PC-3 (cell line): ENCODE results near the gene ADARB2. TPM values are rescaled to one million over a fixed set of nuclear protein-coding genes. Genes with fewer than 3 reads are reported as not detected.
"Not testable (repeated sequence)": the region's sequence is repeated elsewhere in the genome, so short reads cannot be mapped to it uniquely, and the experiment has no call there.

Experiments used
- ATAC-seq: fragments of 200-7000 bp; cut with Tn5 transposase; 2 replicates; pipeline ENCODE4 v1.9.1; 2020; ENCODE audit warnings: mild to moderate bottlenecking, moderate library complexity
- BruUV-seq: library from RNA; stranded (reverse); fragments of 400-500 nt; replicated peaks from 2 replicates; lab custom pipeline; 2021; lab: Mats Ljungman, UMichigan
- CTCF ChIA-PET: fragments of 300-600 bp; sonication (Branson Sonifier 250); formaldehyde crosslinking; loops from one replicate; lab custom pipeline; 2022; ENCODE audit warnings: antibody characterized with exemption; lab: Charles Lee
- POLR2A ChIA-PET: fragments of 300-600 bp; sonication (Branson Sonifier 250); formaldehyde crosslinking; loops from one replicate; lab custom pipeline; 2022; ENCODE audit warnings: antibody characterized with exemption; ENCODE audit not compliant: unreplicated experiment; lab: Charles Lee
- DNase-seq: peaks from one replicate; pipeline ENCODE4 v3.0.0-alpha.2; 2015
- H2AFZ ChIP-seq: fragments of 300-600 bp; sonication (generic); 2 replicates; pipeline ENCODE4 v1.6.0; 2016; ENCODE audit warnings: antibody characterized with exemption, low read length
- H3F3A ChIP-seq: fragments of 300-600 bp; sonication (generic); one replicate; pipeline ENCODE4 v1.6.0; 2017; ENCODE audit warnings: antibody characterized with exemption, low read length, control low read depth, mild to moderate bottlenecking; ENCODE audit not compliant: unreplicated experiment
- H3K27ac ChIP-seq: fragments of 300-600 bp; sonication (generic); 2 replicates; pipeline ENCODE4 v1.5.1; 2016; ENCODE audit warnings: mild to moderate bottlenecking, low read length
- H3K27me3 ChIP-seq: fragments of 300-600 bp; sonication (generic); 2 replicates; pipeline ENCODE4 v1.6.1; 2016; ENCODE audit warnings: low read length, mixed read lengths
- H3K36me3 ChIP-seq: fragments of 300-600 bp; sonication (generic); 2 replicates; pipeline ENCODE4 v1.6.1; 2016; ENCODE audit warnings: low read depth, mixed run types, low read length, mixed read lengths
- H3K4me1 ChIP-seq: fragments of 300-600 bp; sonication (generic); 2 replicates; pipeline ENCODE4 v1.5.1; 2016; ENCODE audit warnings: low read length; ENCODE audit not compliant: insufficient read depth
- H3K4me2 ChIP-seq: fragments of 300-600 bp; sonication (generic); 2 replicates; pipeline ENCODE4 v1.6.0; 2016; ENCODE audit warnings: low read length
- H3K4me3 ChIP-seq: fragments of 300-600 bp; sonication (generic); 2 replicates; pipeline ENCODE4 v1.5.1; 2016; ENCODE audit warnings: mild to moderate bottlenecking, low read length, mixed read lengths
- H3K79me2 ChIP-seq: fragments of 300-600 bp; sonication (generic); 2 replicates; pipeline ENCODE4 v1.6.1; 2017; ENCODE audit warnings: low read length, mixed read lengths
- H3K9ac ChIP-seq: fragments of 300-600 bp; sonication (generic); 2 replicates; pipeline ENCODE4 v1.6.0; 2016; ENCODE audit warnings: mild to moderate bottlenecking, low read length
- H3K9me2 ChIP-seq: fragments of 300-600 bp; sonication (generic); replicated peaks from 2 replicates; pipeline ENCODE4 v1.6.1; 2016; ENCODE audit warnings: mixed run types, low read length, mixed read lengths
- H3K9me3 ChIP-seq: fragments of 300-600 bp; sonication (generic); 2 replicates; pipeline ENCODE4 v1.6.1; 2016; ENCODE audit warnings: low read length, mixed read lengths
- H4K20me1 ChIP-seq: fragments of 300-600 bp; sonication (generic); 2 replicates; pipeline ENCODE4 v1.6.1; 2016; ENCODE audit warnings: low read length, mixed read lengths
- EZH2 ChIP-seq: fragments of 300-600 bp; sonication (generic); IDR thresholded peaks from one replicate; pipeline ENCODE4 v1.6.1; 2017; ENCODE audit warnings: antibody characterized with exemption, mild to moderate bottlenecking, low read length; ENCODE audit not compliant: unreplicated experiment
- EZH2phosphoT487 ChIP-seq: fragments of 300-600 bp; sonication (generic); IDR thresholded peaks from 2 replicates; pipeline ENCODE4 v1.6.1; 2018; ENCODE audit warnings: mild to moderate bottlenecking, antibody characterized with exemption, low read length, borderline replicate concordance
- intact Hi-C: fragments of 100-400 bp; cut with micrococcal nuclease; formaldehyde crosslinking; loops from 2 replicates; pipeline ENCODE4 v1.9.0; 2023
- total RNA-seq: library from RNA; depleted of rRNA; stranded (reverse); fragments of >200 nt; gene quantifications from 2 replicates; pipeline ENCODE4 v1.2.3, GENCODE V29; 2014
- TF ChIP-seq, protein P1 (sequence below): fragments of 300-600 bp; sonication (generic); conservative IDR thresholded peaks from 2 replicates; pipeline ENCODE4 v1.5.1; 2017; ENCODE audit warnings: antibody characterized with exemption, low read depth, mild to moderate bottlenecking, low read length

The ADARB2 gene
- total RNA-seq, 1 experiment from 2014 or later: not detected

- Histone ChIP-seq H3K9me3 (no peaks in the 10 kb centered on the region), H4K20me1 (no peaks in the 10 kb centered on the region), H3K4me2 (no peak overlapping the region), H3K36me3 (no peaks in the 10 kb centered on the region), H3K27me3 (no peaks in the 10 kb centered on the region), H3K9ac (no peak overlapping the region), H3K79me2 (no peaks in the 10 kb centered on the region), H3K4me3 (no peak overlapping the region), H3K4me1 (no peaks in the 10 kb centered on the region), H2AFZ (no peak overlapping the region), H3K27ac (no peak overlapping the region), H3K9me2 (no peaks in the 10 kb centered on the region), H3F3A (no peaks in the 10 kb centered on the region)
- ATAC-seq (no peak), DNase-seq (no peak)
- no TSS peak for BruUV-seq
- POLR2A ChIA-PET: no interaction called here
- intact Hi-C loops: no loop called here
- no peak for TF ChIP-seq EZH2phosphoT487
- no peak for TF ChIP-seq EZH2
- TF ChIP-seq, protein P1, sequence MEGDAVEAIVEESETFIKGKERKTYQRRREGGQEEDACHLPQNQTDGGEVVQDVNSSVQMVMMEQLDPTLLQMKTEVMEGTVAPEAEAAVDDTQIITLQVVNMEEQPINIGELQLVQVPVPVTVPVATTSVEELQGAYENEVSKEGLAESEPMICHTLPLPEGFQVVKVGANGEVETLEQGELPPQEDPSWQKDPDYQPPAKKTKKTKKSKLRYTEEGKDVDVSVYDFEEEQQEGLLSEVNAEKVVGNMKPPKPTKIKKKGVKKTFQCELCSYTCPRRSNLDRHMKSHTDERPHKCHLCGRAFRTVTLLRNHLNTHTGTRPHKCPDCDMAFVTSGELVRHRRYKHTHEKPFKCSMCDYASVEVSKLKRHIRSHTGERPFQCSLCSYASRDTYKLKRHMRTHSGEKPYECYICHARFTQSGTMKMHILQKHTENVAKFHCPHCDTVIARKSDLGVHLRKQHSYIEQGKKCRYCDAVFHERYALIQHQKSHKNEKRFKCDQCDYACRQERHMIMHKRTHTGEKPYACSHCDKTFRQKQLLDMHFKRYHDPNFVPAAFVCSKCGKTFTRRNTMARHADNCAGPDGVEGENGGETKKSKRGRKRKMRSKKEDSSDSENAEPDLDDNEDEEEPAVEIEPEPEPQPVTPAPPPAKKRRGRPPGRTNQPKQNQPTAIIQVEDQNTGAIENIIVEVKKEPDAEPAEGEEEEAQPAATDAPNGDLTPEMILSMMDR: no peak
- CTCF ChIA-PET: no interaction called here
Observed at GRCh38 chr10:1461016-1461415, 276.3 kb downstream of the ADARB2 start.

GRCh38 chr10:1459664-1460063, 277.7 kb downstream of the ADARB2 start:
- H3K27me3 ChIP-seq, ATAC-seq, H4K20me1 ChIP-seq, H3K36me3 ChIP-seq, H3K4me2 ChIP-seq, H3K79me2 ChIP-seq, H2AFZ ChIP-seq, H3F3A ChIP-seq, H3K9me2 ChIP-seq, CTCF ChIA-PET, H3K27ac ChIP-seq, H3K9me3 ChIP-seq, DNase-seq, H3K4me3 ChIP-seq, H3K9ac ChIP-seq, POLR2A ChIA-PET, H3K4me1 ChIP-seq, intact Hi-C loops, BruUV-seq: not testable (repeated sequence)

- Histone ChIP-seq H3F3A (no peaks in the 10 kb centered on the region), H4K20me1 (no peaks in the 10 kb centered on the region), H3K79me2 (no peaks in the 10 kb centered on the region), H3K9me3 (no peaks in the 10 kb centered on the region), H2AFZ (no peak overlapping the region), H3K9ac (no peak overlapping the region), H3K36me3 (no peaks in the 10 kb centered on the region), H3K4me3 (no peak overlapping the region), H3K27me3 (no peaks in the 10 kb centered on the region), H3K4me2 (no peak overlapping the region), H3K27ac (no peak overlapping the region), H3K9me2 (no peaks in the 10 kb centered on the region), H3K4me1 (no peaks in the 10 kb centered on the region)
- no TSS peak for BruUV-seq
- intact Hi-C loops: no loop called here
- DNase-seq (no peak), ATAC-seq (no peak)
- CTCF ChIA-PET: no interaction called here
- TF ChIP-seq EZH2phosphoT487: no peak
- TF ChIP-seq, protein P1: no peak
- no peak for TF ChIP-seq EZH2
- POLR2A ChIA-PET: no interaction called here
Observed at GRCh38 chr10:1454951-1455350, 282.4 kb downstream of the ADARB2 start.
